Naive thymus-derived CD4-positive, alpha-beta T cell (primary cell): Measurements from ENCODE around the gene PCBP2. TPM values are rescaled to one million over a fixed set of nuclear protein-coding genes. Genes with fewer than 3 reads are reported as not detected.

Source experiments
- ATAC-seq: fragments of 150-1000 bp; cut with Tn5 transposase; 2 replicates; pipeline ENCODE4 v1.10.0; 2021; ENCODE audit warnings: mild to moderate bottlenecking, moderate library complexity
- CTCF ChIA-PET: fragments of 350-600 bp; sonication (Branson Sonifier 250); formaldehyde crosslinking; loops from one replicate; lab custom pipeline; 2021; ENCODE audit warnings: antibody characterized with exemption; lab: Charles Lee
- POLR2A ChIA-PET: fragments of 350-600 bp; sonication (Branson Sonifier 250); formaldehyde crosslinking; loops from one replicate; lab custom pipeline; 2021; ENCODE audit warnings: antibody characterized with exemption, inconsistent platforms; lab: Charles Lee
- DNase-seq, 9 donors: peaks; one replicate each; pipeline versions ENCODE4 v3.0.0 to v3.0.0-alpha.2; 2020 to 2022; ENCODE audit warnings: mixed read lengths in 1 of 9
- H3K27ac ChIP-seq: one replicate; pipeline ENCODE4 v1.7.0; 2013; ENCODE audit warnings: mild to moderate bottlenecking, low read depth, low read length, moderate library complexity
- H3K27me3 ChIP-seq, 2 donors: one replicate each; pipeline ENCODE4 v1.7.0; 2013; ENCODE audit warnings: low read length in 2 of 2, mild to moderate bottlenecking in 2 of 2, moderate library complexity in 2 of 2; ENCODE audit not compliant: control insufficient read depth in 2 of 2, insufficient read depth in 2 of 2
- H3K36me3 ChIP-seq, 3 experiments: 1 replicate in 2 of 3; 2 replicates in 1 of 3; pipeline ENCODE4 v1.7.0; 2013; ENCODE audit warnings: low read length in 3 of 3, mild to moderate bottlenecking in 3 of 3, moderate library complexity in 1 of 3; ENCODE audit not compliant: insufficient read depth in 3 of 3, control insufficient read depth in 2 of 3
- H3K4me1 ChIP-seq, 2 donors: one replicate each; pipeline ENCODE4 v1.7.0; 2013; ENCODE audit warnings: low read length in 2 of 2, mild to moderate bottlenecking in 2 of 2, moderate library complexity in 1 of 2; ENCODE audit not compliant: control insufficient read depth in 2 of 2, insufficient read depth in 2 of 2
- H3K4me3 ChIP-seq: 2 replicates; pipeline ENCODE4 v1.7.0; 2013; ENCODE audit warnings: mild to moderate bottlenecking, low read length
- H3K9me3 ChIP-seq, 3 experiments: 1 replicate in 2 of 3; 2 replicates in 1 of 3; pipeline ENCODE4 v1.7.0; 2013; ENCODE audit warnings: low read length in 3 of 3; ENCODE audit not compliant: control insufficient read depth in 2 of 3
- H3K27ac Mint-ChIP-seq, 9 donors: one replicate each; pipeline ENCODE4 v1.8.0; 2020 to 2022; ENCODE audit warnings: mixed read lengths in 9 of 9, mild to moderate bottlenecking in 8 of 9, moderate library complexity in 5 of 9, inconsistent platforms in 2 of 9
- H3K27me3 Mint-ChIP-seq, 5 donors: one replicate each; pipeline ENCODE4 v1.8.0; 2021 to 2022; ENCODE audit warnings: mixed read lengths in 5 of 5, mild to moderate bottlenecking in 1 of 5
- H3K36me3 Mint-ChIP-seq, 5 donors: one replicate each; pipeline ENCODE4 v1.8.0; 2020 to 2022; ENCODE audit warnings: mixed read lengths in 5 of 5, mild to moderate bottlenecking in 3 of 5, inconsistent platforms in 1 of 5
- H3K4me1 Mint-ChIP-seq, 7 donors: one replicate each; pipeline ENCODE4 v1.8.0; 2020 to 2022; ENCODE audit warnings: mixed read lengths in 7 of 7, mild to moderate bottlenecking in 3 of 7, inconsistent platforms in 1 of 7
- H3K4me3 Mint-ChIP-seq, 10 donors: one replicate each; pipeline ENCODE4 v1.8.0; 2020 to 2022; ENCODE audit warnings: mild to moderate bottlenecking in 10 of 10, mixed read lengths in 10 of 10, moderate library complexity in 6 of 10, inconsistent platforms in 2 of 10
- H3K9me3 Mint-ChIP-seq, 11 donors: one replicate each; pipeline ENCODE4 v1.8.0; 2020 to 2022; ENCODE audit warnings: mixed read lengths in 11 of 11, mild to moderate bottlenecking in 4 of 11, inconsistent platforms in 1 of 11, moderate library complexity in 1 of 11
- intact Hi-C, 2 donors: fragments of 100-400 bp; cut with micrococcal nuclease; formaldehyde crosslinking; loops; one replicate each; pipeline ENCODE4 v1.15.1; 2023
- polyA plus RNA-seq, 2 donors: library from polyadenylated mRNA; unstranded; fragments of 300-500 nt; fragmentation: Illumina TruSeq; gene quantifications; one replicate each; pipeline ENCODE4 v1.2.3, GENCODE V29; 2021
- total RNA-seq, 6 experiments: library from RNA in 5 of 6; stranded (reverse) in 5 of 6; gene quantifications; 1 replicate in 5 of 6; 2 replicates in 1 of 6; pipeline ENCODE4 v1.2.3 and lab custom pipeline; 2021 to 2026

PCBP2 gene
- total and polyA plus RNA-seq, 7 experiments from 2014 or later: 148 to 1,110 (median 912) TPM

GRCh38 chr12:53450936-53451335, 966 bp upstream of the PCBP2 start:
- ChIA-PET CTCF (interaction anchor here (0.7 to 1.4 kb wide), 4 partner anchors 10 to 58 kb away, joined by 3 to 9 read pairs (median 4); partner anchors contain the start of gene PRR13), POLR2A (interaction anchor here (0.7 to 2.9 kb wide), 5 partner anchors 9 to 155 kb away, joined by 3 to 12 read pairs (median 4); partner anchors contain the start of genes MAP3K12, PFDN5, PRR13 and TARBP2)
- ATAC-seq (no peak), DNase-seq (no peak)
- peaks cover 0 to 2% (median 0%) of the 10 kb centered on the region in 11 donors for H3K9me3 Mint-ChIP-seq
- H3K27ac ChIP-seq: no peak overlapping the region
- H3K36me3 ChIP-seq: peaks cover 17 to 34% (median 19%) of the 10 kb centered on the region in 3 experiments
- intact Hi-C loops: loop anchor here (1.0 to 5.0 kb wide), 17 partner anchors 10 to 444 kb away; partner anchors contain the start of genes CALCOCO1 (in 2 of the 2), CSAD (in 2 of the 2), MYG1 (in 2 of the 2) and PRR13 (in 2 of the 2)
- H3K4me3 Mint-ChIP-seq: no peak overlapping the region
- H3K9me3 ChIP-seq: no peaks in the 10 kb centered on the region
- H3K36me3 Mint-ChIP-seq: peaks cover 0 to 35% (median 29%) of the 10 kb centered on the region in 5 donors
- H3K4me1 ChIP-seq: peaks cover 21 to 26% of the 10 kb centered on the region in 2 donors
- peak overlapping the region in 2 of 9 donors; percentile 43 to 85 for H3K27ac Mint-ChIP-seq
- no peaks in the 10 kb centered on the region for H3K27me3 ChIP-seq
- no peaks in the 10 kb centered on the region for H3K27me3 Mint-ChIP-seq
- H3K4me3 ChIP-seq: no peak overlapping the region
- peaks cover 26 to 49% (median 40%) of the 10 kb centered on the region in 7 donors for H3K4me1 Mint-ChIP-seq

GRCh38 chr12:53452159-53453077, 516 bp downstream of the PCBP2 start:
- no peaks in the 10 kb centered on the region for H3K27me3 ChIP-seq
- H3K36me3 ChIP-seq: peaks cover 21 to 42% (median 33%) of the 10 kb centered on the region in 3 experiments
- peak overlapping the region; percentile 69 for H3K4me3 ChIP-seq
- peak overlapping the region; percentile 51 to 99 (median 98) for H3K4me3 Mint-ChIP-seq
- H3K9me3 ChIP-seq: no peaks in the 10 kb centered on the region
- ChIA-PET CTCF (interaction anchor here (0.7 to 1.2 kb wide), 3 partner anchors 24 to 171 kb away, joined by 3 to 4 read pairs (median 4); partner anchors contain the start of gene TARBP2), POLR2A (interaction anchor here (1.0 to 3.3 kb wide), 6 partner anchors 11 to 129 kb away, joined by 3 to 15 read pairs (median 6); partner anchors contain the start of genes PRR13 and TARBP2)
- peaks cover 20 to 26% of the 10 kb centered on the region in 2 donors for H3K4me1 ChIP-seq
- peak overlapping the region; percentile 85 to 100 (median 99) for H3K27ac Mint-ChIP-seq
- H3K36me3 Mint-ChIP-seq: peaks cover 0 to 30% (median 27%) of the 10 kb centered on the region in 5 donors
- no peaks in the 10 kb centered on the region for H3K27me3 Mint-ChIP-seq
- peaks cover 23 to 42% (median 37%) of the 10 kb centered on the region in 7 donors for H3K4me1 Mint-ChIP-seq
- H3K9me3 Mint-ChIP-seq: peaks cover 0 to 2% (median 0%) of the 10 kb centered on the region in 11 donors
- ATAC-seq (peak; percentile 65), DNase-seq (peak; percentile 72 to 88 (median 82))
- H3K27ac ChIP-seq: peak overlapping the region; percentile 96
- intact Hi-C loops: loop anchor here (1.0 to 5.0 kb wide), 10 partner anchors 40 to 445 kb away; partner anchors contain the start of genes ATF7 (in 1 of the 2), CALCOCO1 (in 1 of the 2), CSAD (in 1 of the 2) and EIF4B (in 1 of the 2)

GRCh38 chr12:53453953-53454640, 2.2 kb downstream of the PCBP2 start:
- intact Hi-C loops: loop anchor here (2.0 to 5.0 kb wide), 5 partner anchors 39 to 447 kb away; partner anchors contain the start of genes CALCOCO1 (in 1 of the 2), CSAD (in 1 of the 2), EIF4B (in 1 of the 2) and ITGB7 (in 1 of the 2)
- H3K36me3 Mint-ChIP-seq: peaks cover 0 to 27% (median 23%) of the 10 kb centered on the region in 5 donors
- no peaks in the 10 kb centered on the region for H3K27me3 Mint-ChIP-seq
- H3K4me3 Mint-ChIP-seq: peak overlapping the region; percentile 51 to 99 (median 98)
- H3K27ac Mint-ChIP-seq: peak overlapping the region; percentile 51 to 100 (median 85)
- Histone ChIP-seq H3K9me3 (no peaks in the 10 kb centered on the region), H3K27ac (peak overlapping the region; percentile 96), H3K4me1 (peaks cover 20 to 26% of the 10 kb centered on the region in 2 donors), H3K27me3 (no peaks in the 10 kb centered on the region), H3K4me3 (peak overlapping the region; percentile 5), H3K36me3 (peaks cover 30 to 55% (median 43%) of the 10 kb centered on the region in 3 experiments)
- peaks cover 0 to 2% (median 0%) of the 10 kb centered on the region in 11 donors for H3K9me3 Mint-ChIP-seq
- ChIA-PET CTCF (interaction anchor here (0.6 to 1.4 kb wide), 4 partner anchors 21 to 55 kb away, joined by 3 to 4 read pairs (median 3); no protein-coding TSS in a partner anchor), POLR2A (interaction anchor here (0.5 to 3.3 kb wide), 14 partner anchors 9 to 448 kb away, joined by 3 to 15 read pairs (median 4); partner anchors contain the start of genes EIF4B, MAP3K12, PRR13 and TARBP2)
- ATAC-seq (no peak), DNase-seq (no peak)
- H3K4me1 Mint-ChIP-seq: peaks cover 25 to 44% (median 39%) of the 10 kb centered on the region in 7 donors

- H3K4me3 Mint-ChIP-seq: peak overlapping the region; percentile 42 to 99 (median 81)
- peaks cover 0 to 30% (median 25%) of the 10 kb centered on the region in 5 donors for H3K36me3 Mint-ChIP-seq
Measured at GRCh38 chr12:53454707-53455106, 2.8 kb downstream of the PCBP2 start.

GRCh38 chr12:53456654-53457366, 4.9 kb downstream of the PCBP2 start:
- POLR2A ChIA-PET: interaction anchor here (0.9 kb wide), 1 partner anchor 44 kb away, joined by 3 read pairs; the partner anchor contains the start of gene TARBP2
- Histone ChIP-seq H3K4me1 (peaks cover 16 to 22% of the 10 kb centered on the region in 2 donors), H3K4me3 (no peak overlapping the region), H3K36me3 (peaks cover 53 to 82% (median 70%) of the 10 kb centered on the region in 3 experiments), H3K27me3 (no peaks in the 10 kb centered on the region), H3K9me3 (no peaks in the 10 kb centered on the region), H3K27ac (no peak overlapping the region)
- Mint-ChIP-seq H3K9me3 (no peaks in the 10 kb centered on the region), H3K4me1 (peaks cover 29 to 59% (median 51%) of the 10 kb centered on the region in 7 donors), H3K27ac (no peak overlapping the region), H3K4me3 (no peak overlapping the region), H3K27me3 (no peaks in the 10 kb centered on the region), H3K36me3 (peaks cover 10 to 49% (median 38%) of the 10 kb centered on the region in 5 donors)
- ATAC-seq (no peak), DNase-seq (no peak)
- intact Hi-C loops: loop anchor here in 1 of 2 donors (2.0 kb wide), 2 partner anchors 14 to 16 kb away; partner anchors contain the start of gene PRR13
- CTCF ChIA-PET: no interaction called here

More at GRCh38 chr12:53454707-53455106, 2.8 kb downstream of the PCBP2 start:
- Histone ChIP-seq H3K27me3 (no peaks in the 10 kb centered on the region), H3K4me1 (peaks cover 20 to 26% of the 10 kb centered on the region in 2 donors), H3K36me3 (peaks cover 33 to 61% (median 49%) of the 10 kb centered on the region in 3 experiments), H3K4me3 (no peak overlapping the region), H3K27ac (peak overlapping the region; percentile 96), H3K9me3 (no peaks in the 10 kb centered on the region)
- CTCF ChIA-PET: interaction anchor here (0.6 to 1.4 kb wide), 4 partner anchors 40 to 198 kb away, joined by 3 to 6 read pairs (median 3); no protein-coding TSS in a partner anchor
- ATAC-seq (no peak), DNase-seq (no peak)
- POLR2A ChIA-PET: interaction anchor here (1.0 to 3.3 kb wide), 11 partner anchors 9 to 220 kb away, joined by 3 to 15 read pairs (median 4); partner anchors contain the start of genes MAP3K12, PRR13 and TARBP2
- Mint-ChIP-seq H3K27me3 (no peaks in the 10 kb centered on the region), H3K9me3 (no peaks in the 10 kb centered on the region), H3K27ac (peak overlapping the region in 4 of 9 donors; percentile 51 to 76 (median 63)), H3K4me1 (peaks cover 25 to 47% (median 42%) of the 10 kb centered on the region in 7 donors)
- intact Hi-C loops: loop anchor here in 1 of 2 donors (5.0 kb wide), 4 partner anchors 247 to 447 kb away; partner anchors contain the start of genes CALCOCO1, CSAD, EIF4B and ITGB7
